Measurements from ENCODE around the gene RALGDS.
"Not testable (repeated sequence)": the region's sequence is repeated elsewhere in the genome, so short reads cannot be mapped to it uniquely, and the experiment has no call there.

RALGDS gene

GRCh38 chr9:133101356-133102189 lies 19.5 kb downstream of the RALGDS start:
- H3K4me3 Mint-ChIP-seq: no peak overlapping the region
- H3K27ac Mint-ChIP-seq: no peak overlapping the region

DNA sequence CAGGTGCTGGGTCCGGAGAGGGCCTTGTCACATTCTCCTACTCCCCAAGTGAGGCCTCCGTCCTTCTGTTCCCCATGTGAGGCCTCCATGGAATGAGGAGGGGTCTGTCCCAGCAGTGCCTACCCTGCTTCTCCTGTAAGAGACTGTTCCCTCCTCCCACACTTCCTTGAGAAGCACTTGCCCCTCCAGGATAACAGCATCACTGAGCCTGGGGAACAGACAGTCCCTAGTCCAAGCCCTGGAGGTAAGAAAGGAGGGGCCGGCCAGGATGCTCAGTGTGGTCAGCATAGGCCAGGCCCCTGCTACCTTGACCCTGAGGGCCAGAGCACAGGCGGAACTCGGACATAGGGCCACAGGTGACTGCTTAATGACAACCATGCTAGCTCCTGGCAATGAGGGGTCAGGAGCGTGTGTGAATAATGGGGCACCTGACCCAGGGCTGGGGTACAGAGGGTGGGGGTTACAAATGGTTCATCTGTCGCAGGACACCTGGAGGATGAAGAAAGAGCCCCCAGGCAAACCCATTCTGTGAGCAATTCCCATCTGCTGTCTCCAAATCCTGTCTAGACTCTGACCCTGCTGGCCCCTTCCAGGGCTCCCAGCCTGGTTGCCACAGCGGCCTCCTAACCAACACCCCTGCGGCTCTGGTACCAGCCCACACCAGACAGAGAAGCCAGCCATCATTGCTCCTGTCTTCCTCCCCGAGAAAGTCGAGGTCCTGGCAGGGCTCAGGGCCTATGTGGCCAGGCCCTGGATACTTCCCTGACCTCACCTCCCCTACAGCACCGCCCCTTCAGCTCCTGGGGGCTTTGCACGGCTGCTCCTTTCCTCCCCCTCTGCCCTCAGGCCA lies 20.3 kb downstream of the RALGDS start:
- Mint-ChIP-seq H3K27ac (no peak overlapping the region), H3K27me3 (no peaks in the 10 kb centered on the region), H3K4me3 (no peak overlapping the region), H3K9me3 (ENCODE audit: low read depth) (peaks cover 8% of the 10 kb centered on the region), H3K4me1 (ENCODE audit: low read depth) (no peaks in the 10 kb centered on the region), H3K36me3 (peaks cover 23% of the 10 kb centered on the region)

More at GRCh38 chr9:133101356-133102189, 19.5 kb downstream of the RALGDS start:
- peaks cover 1% of the 10 kb centered on the region for H3K9me3 Mint-ChIP-seq (ENCODE audit: low read depth)
- peaks cover 16% of the 10 kb centered on the region for H3K36me3 Mint-ChIP-seq
- H3K27me3 Mint-ChIP-seq: no peaks in the 10 kb centered on the region
- H3K4me1 Mint-ChIP-seq (ENCODE audit: low read depth): no peaks in the 10 kb centered on the region

DNA sequence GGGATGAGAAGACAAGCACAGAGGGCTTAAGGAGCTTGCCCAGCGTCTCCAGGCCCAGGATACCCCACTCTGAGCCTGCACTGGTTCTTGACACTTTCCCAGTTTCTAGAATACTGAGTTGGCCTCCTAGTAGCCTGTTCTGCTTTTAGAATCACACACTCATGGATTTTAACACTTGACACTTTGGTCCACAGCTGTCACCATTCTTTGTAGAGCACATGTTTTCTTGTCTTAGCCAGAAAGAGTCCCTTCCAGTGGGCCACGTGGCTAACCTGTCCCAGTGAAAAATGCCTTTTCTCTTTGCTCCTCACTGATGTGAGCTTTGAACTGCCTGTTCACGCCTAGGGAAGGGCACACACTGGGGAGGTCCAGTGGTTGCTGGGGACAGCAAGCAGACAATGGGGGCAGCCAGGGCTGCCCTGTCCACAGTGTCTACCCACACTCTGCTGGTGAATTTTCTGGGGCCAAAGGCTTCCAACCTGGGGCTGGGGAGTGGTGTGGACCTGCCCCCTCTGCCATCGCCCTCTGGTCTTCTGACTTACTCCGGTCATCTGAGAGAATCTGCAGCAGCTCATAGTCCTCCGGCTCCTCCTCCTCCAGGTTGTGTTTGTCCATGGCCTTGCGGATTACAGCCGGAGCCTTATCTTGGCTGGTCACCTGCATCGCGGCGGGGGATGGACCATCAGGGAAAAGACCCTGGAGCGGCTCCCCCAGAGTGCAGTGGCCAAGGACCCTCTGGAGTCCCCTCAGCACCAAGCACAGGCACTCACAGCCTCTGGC lies 21.1 kb downstream of the RALGDS start:
- Mint-ChIP-seq H3K4me3 (no peak overlapping the region), H3K27ac (no peak overlapping the region), H3K4me1 (ENCODE audit: low read depth) (no peaks in the 10 kb centered on the region), H3K9me3 (ENCODE audit: low read depth) (peaks cover 13% of the 10 kb centered on the region), H3K27me3 (no peaks in the 10 kb centered on the region), H3K36me3 (peaks cover 23% of the 10 kb centered on the region)

DNA sequence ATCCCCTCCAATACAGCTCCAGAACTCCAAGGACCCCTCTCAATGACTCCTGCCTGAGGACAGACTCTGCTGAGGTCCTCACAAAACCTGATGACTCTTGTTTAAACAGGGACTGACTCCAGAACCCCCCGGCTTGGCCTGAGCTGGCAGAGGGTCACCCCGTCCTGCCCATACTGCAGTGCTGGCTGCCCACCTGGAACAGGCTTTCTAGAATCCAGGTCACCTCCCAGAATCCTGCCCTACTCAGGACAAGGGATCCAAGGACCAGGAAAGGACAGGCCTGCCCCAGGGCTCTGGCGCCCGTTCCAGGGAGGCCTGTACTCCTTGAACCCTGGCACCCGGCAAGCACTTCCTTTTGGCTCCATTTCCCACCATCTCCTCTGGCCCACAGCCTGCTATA lies 22.2 kb downstream of the RALGDS start:
- H3K27me3 Mint-ChIP-seq: no peaks in the 10 kb centered on the region
- peaks cover 13% of the 10 kb centered on the region for H3K9me3 Mint-ChIP-seq (ENCODE audit: low read depth)
- no peak overlapping the region for H3K27ac Mint-ChIP-seq
- H3K36me3 Mint-ChIP-seq: peaks cover 23% of the 10 kb centered on the region
- no peaks in the 10 kb centered on the region for H3K4me1 Mint-ChIP-seq (ENCODE audit: low read depth)
- H3K4me3 Mint-ChIP-seq: no peak overlapping the region

DNA sequence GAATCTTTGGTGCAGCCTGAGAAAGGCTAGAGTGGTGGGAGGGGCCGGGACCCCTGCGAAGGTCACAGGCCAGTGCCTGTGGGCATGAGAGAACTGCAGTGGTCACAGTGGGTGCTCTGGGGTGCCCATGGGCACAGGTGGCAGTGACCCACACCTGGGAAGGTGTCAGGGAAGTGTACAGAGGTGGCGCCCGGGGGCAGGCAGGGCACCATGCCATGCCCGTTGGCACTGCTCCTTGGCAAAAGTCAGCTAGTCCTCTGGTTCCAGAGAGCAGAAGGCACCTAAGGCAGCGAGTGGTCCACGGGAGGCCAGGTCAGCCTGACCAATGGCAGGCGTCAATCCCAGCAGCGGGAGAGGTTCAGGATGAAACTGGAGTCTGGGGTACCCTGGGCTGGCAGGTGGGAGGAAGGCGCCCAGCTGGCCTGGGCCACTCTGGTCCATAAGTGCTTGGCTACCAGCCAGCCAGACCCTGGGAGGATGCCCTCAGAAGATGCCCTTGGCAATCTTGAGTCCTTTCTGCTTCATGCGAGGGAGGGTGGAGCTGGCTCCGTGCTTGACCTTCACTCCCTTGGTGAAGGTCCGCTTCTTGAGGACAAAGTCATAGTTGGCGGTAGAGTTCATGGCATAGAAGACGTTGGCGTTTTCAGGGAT lies 22.8 kb downstream of the RALGDS start:
- Mint-ChIP-seq H3K36me3 (peaks cover 23% of the 10 kb centered on the region), H3K9me3 (ENCODE audit: low read depth) (peaks cover 13% of the 10 kb centered on the region), H3K4me3 (no peak overlapping the region), H3K4me1 (ENCODE audit: low read depth) (no peaks in the 10 kb centered on the region), H3K27me3 (no peaks in the 10 kb centered on the region), H3K27ac (no peak overlapping the region)

DNA sequence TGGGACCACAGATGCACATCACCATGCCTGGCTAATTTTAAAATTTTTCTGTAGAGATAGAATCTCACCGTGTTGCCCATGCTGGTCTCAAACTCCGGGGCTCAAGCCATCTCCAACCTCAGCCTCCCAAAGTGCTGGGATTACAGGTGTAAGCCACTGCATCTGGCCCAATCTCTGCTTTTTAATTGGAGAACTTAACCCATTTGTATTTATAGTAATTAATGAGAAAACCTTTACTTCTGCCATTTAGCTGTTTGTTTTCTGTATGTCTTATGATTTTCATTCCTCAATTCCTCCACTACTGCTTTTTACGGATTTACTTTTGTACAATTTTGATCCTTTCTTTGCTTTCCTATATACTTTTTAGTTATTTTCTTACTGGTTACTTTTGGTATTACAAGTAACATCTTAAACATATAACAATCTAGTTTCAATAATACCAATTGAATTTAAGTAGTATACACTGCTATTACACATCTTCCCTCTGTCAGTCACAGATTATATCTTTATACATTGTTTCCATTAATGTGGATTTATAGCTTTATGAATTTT lies 26.1 kb downstream of the RALGDS start:
- Mint-ChIP-seq H3K9me3 (ENCODE audit: low read depth) (peaks cover 13% of the 10 kb centered on the region), H3K27me3 (no peaks in the 10 kb centered on the region), H3K36me3 (peaks cover 17% of the 10 kb centered on the region), H3K4me3 (no peak overlapping the region), H3K27ac (no peak overlapping the region), H3K4me1 (ENCODE audit: low read depth) (no peaks in the 10 kb centered on the region)

DNA sequence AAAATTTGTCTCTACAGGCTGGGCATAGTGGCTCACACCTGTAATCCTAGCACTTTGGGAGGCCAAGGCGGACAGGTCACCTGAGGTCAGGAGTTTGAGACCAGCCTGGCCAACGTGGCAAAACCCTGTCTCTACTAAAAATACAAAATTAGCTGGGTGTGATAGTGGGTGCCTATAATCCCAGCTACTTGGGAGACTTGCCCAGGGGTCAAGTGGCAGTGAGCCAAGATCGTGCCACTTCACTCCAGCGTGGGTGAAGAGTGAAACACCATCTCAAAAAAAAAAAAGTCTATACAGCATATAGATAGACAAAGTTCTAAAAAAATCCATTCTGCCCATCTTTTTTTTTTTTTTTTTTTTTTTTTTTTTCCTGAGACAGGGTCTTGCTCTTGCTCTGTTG lies 26.7 kb downstream of the RALGDS start:
- H3K4me1 Mint-ChIP-seq (ENCODE audit: low read depth); H3K4me3 Mint-ChIP-seq; H3K27ac Mint-ChIP-seq; H3K27me3 Mint-ChIP-seq: not testable (repeated sequence)
- Mint-ChIP-seq H3K36me3 (peaks cover 16% of the 10 kb centered on the region), H3K9me3 (ENCODE audit: low read depth) (peaks cover 13% of the 10 kb centered on the region)

DNA sequence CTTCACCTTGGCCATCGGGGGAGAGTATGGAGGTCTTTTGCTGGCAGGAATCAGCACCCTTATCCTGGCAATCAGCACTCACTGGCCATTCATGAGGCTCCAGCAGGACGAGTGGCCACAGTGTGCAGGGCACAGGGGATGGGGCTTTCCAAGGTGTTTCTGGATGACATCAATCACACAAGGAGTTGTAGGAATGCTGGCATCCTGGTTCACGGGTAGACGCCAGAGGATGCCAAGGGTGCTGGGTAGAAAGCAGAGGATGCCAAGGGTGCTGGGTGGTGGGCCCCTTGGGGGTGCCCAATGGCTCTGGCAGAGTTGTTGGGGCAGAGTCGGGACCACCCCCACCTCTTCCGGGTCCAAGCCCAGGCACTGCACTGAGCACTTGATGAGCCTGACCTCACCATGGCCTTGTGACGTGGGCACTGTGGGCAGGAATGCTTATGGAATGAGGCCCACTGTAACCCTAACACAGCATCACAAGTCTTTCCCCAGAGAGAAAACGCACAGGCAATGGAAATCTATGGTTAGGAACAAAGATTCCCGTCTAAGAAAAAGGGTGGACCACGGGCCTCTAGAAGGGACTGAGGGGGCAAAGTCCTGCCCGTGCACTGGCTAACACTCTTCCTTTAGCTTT lies 30.2 kb downstream of the RALGDS start:
- Mint-ChIP-seq H3K27ac (no peak overlapping the region), H3K4me3 (no peak overlapping the region), H3K36me3 (peaks cover under 1% of the 10 kb centered on the region), H3K4me1 (ENCODE audit: low read depth) (no peaks in the 10 kb centered on the region), H3K27me3 (no peaks in the 10 kb centered on the region), H3K9me3 (ENCODE audit: low read depth) (peaks cover 5% of the 10 kb centered on the region)

DNA sequence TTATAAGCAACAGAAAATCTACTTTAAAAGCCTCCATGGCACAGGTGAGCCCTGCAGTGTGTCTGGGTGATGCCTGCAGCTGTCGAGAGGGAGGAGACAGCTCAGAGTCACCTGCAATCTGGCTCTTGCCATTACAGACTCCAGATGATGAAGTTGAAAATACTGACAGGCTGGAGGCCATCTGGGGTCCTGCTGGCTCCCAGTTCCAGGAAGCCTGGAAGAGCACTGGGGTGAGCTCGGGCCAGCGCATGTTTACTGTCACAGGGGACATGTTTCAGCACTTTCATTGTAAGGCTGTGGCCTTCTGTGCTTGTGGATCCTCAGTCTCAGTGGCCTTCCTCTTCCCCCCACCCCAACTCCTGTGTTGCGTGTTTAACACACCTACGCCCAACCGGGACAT lies 30.9 kb downstream of the RALGDS start:
- Mint-ChIP-seq H3K27me3 (no peaks in the 10 kb centered on the region), H3K4me3 (no peak overlapping the region), H3K36me3 (no peaks in the 10 kb centered on the region), H3K4me1 (ENCODE audit: low read depth) (no peaks in the 10 kb centered on the region), H3K27ac (no peak overlapping the region), H3K9me3 (ENCODE audit: low read depth) (peaks cover 4% of the 10 kb centered on the region)

DNA sequence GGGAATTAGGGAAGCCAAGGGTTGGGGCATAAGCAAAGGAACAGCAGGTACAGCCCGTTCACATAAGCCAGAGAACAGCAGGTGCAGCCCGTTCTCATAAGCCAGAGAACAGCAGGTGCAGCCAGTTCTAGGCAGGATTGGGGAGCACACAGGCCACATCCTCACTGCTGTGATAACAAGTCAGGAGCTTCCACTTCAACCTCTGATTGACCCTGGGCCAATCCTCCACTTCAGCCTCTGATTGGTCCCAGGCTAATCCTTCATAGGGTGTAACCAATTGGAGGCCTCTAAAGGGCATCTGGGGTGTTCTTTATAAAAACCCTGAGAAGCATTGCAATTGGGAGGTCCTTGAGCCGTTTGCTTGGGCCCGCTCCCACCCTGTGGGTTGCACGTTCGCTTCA lies 31.8 kb downstream of the RALGDS start:
- H3K4me3 Mint-ChIP-seq: no peak overlapping the region
- no peaks in the 10 kb centered on the region for H3K9me3 Mint-ChIP-seq (ENCODE audit: low read depth)
- H3K36me3 Mint-ChIP-seq: no peaks in the 10 kb centered on the region
- H3K27ac Mint-ChIP-seq: no peak overlapping the region
- no peaks in the 10 kb centered on the region for H3K4me1 Mint-ChIP-seq (ENCODE audit: low read depth)
- H3K27me3 Mint-ChIP-seq: no peaks in the 10 kb centered on the region

DNA sequence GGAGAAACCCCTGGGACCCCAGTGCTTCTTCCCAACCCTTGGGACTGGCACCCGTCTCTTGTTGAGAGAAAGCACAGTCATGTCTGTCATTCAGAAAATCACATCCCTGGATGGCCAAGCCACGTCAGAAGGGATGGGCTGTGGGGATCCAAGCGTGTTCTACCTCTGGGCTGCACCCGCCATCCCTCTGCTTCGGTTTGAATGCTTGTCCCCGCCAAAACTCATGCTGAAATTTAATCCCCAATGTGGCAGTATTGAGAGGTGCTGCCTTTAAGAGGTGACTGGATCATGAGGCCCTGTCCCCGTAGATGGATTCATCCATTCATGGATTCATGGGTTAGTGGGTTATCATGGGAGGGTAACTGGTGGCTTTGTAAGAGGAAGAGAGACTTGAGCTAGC lies 32.3 kb downstream of the RALGDS start:
- Mint-ChIP-seq H3K4me1 (ENCODE audit: low read depth) (no peaks in the 10 kb centered on the region), H3K27ac (no peak overlapping the region), H3K36me3 (no peaks in the 10 kb centered on the region), H3K27me3 (no peaks in the 10 kb centered on the region), H3K4me3 (no peak overlapping the region), H3K9me3 (ENCODE audit: low read depth) (no peaks in the 10 kb centered on the region)

DNA sequence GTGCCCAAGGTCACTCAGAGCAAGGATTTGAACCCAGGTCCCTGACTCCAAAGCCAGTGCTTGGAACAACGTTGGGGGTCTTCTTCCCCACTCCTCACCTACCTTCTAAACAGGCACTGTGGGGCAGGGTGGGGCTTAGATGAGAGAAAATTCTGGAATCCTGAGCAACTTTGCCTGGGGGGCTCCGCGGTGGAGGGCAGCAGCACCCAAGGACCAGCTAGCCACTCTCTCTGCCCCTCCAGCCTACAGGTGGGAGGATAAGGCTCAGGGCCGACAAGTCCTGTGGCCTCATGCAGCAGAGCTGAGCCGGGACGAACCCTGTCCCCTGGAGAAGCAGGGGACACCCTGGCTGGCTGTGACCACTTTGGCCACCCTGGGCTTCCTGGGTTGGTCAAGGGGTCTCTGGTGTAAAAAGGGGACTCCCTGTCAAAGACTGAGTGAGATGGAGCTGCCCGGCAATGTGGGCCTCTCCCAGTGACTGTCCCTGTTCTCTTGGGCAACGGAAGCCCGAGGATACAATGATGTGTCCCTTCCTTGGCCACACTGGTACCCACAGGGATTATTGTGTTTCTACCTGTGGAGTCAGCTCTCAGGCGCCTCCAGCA lies 32.8 kb downstream of the RALGDS start:
- H3K9me3 Mint-ChIP-seq (ENCODE audit: low read depth): no peaks in the 10 kb centered on the region
- no peak overlapping the region for H3K4me3 Mint-ChIP-seq
- no peaks in the 10 kb centered on the region for H3K36me3 Mint-ChIP-seq
- no peak overlapping the region for H3K27ac Mint-ChIP-seq
- H3K27me3 Mint-ChIP-seq: no peaks in the 10 kb centered on the region
- H3K4me1 Mint-ChIP-seq (ENCODE audit: low read depth): no peaks in the 10 kb centered on the region

GRCh38 chr9:133087429-133088145 lies 33.5 kb downstream of the RALGDS start:
- Mint-ChIP-seq H3K36me3 (no peaks in the 10 kb centered on the region), H3K27ac (no peak overlapping the region), H3K4me1 (ENCODE audit: low read depth) (no peaks in the 10 kb centered on the region), H3K9me3 (ENCODE audit: low read depth) (no peaks in the 10 kb centered on the region), H3K4me3 (no peak overlapping the region), H3K27me3 (no peaks in the 10 kb centered on the region)
